Heart right ventricle (tissue), 16 donors: Measurements from ENCODE around the gene NPHP4. TPM values are rescaled to one million over a fixed set of nuclear protein-coding genes. Genes with fewer than 3 reads are reported as not detected.
A peak's percentile ranks its signal among the peaks of the same experiment; 100 is the strongest.

Source experiments
- ATAC-seq, 8 donors: fragments of 200-7000 bp; cut with Tn5 transposase; one replicate each; pipeline ENCODE4 v1.9.1; 2020; ENCODE audit warnings: mild to moderate bottlenecking in 8 of 8, moderate library complexity in 8 of 8, moderate number of reproducible peaks in 1 of 8
- DNase-seq, 2 donors: peaks; one replicate each; pipeline ENCODE4 v3.0.0-alpha.2; 2020
- H3K27ac ChIP-seq, 10 donors: fragments of 200-600 bp; sonication (generic) in 2 of 10; one replicate each; pipeline versions ENCODE4 v1.5.0 to v1.8.0; 2020 to 2022; ENCODE audit warnings: mild to moderate bottlenecking in 3 of 10
- H3K27me3 ChIP-seq, 7 donors: fragments of 200-600 bp; one replicate each; pipeline ENCODE4 v1.8.0; 2021 to 2022; ENCODE audit warnings: mild to moderate bottlenecking in 2 of 7
- H3K36me3 ChIP-seq, 9 donors: fragments of 200-600 bp; sonication (generic) in 1 of 9; one replicate each; pipeline versions ENCODE4 v1.5.0 to v1.8.0; 2020 to 2022; ENCODE audit warnings: mild to moderate bottlenecking in 2 of 9
- H3K4me1 ChIP-seq, 9 donors: fragments of 200-600 bp; sonication (generic) in 1 of 9; one replicate each; pipeline versions ENCODE4 v1.5.0 to v1.8.0; 2020 to 2022; ENCODE audit warnings: mild to moderate bottlenecking in 4 of 9
- H3K4me3 ChIP-seq, 10 donors: fragments of 200-600 bp; sonication (generic) in 2 of 10; one replicate each; pipeline versions ENCODE4 v1.5.0 to v1.8.0; 2020 to 2022; ENCODE audit warnings: mild to moderate bottlenecking in 7 of 10, moderate library complexity in 2 of 10
- H3K9me3 ChIP-seq, 11 donors: fragments of 200-600 bp in 10 of 11; sonication (generic) in 2 of 11; one replicate each; pipeline versions ENCODE4 v1.5.0 to v1.8.0; 2013 to 2022; ENCODE audit warnings: mild to moderate bottlenecking in 2 of 11, control low read depth in 1 of 11, moderate library complexity in 1 of 11
- WGBS, 2 donors: extraction: QIAGEN DNeasy Blood & Tissue Kit; methylation state at CpG; one replicate each; pipeline ENCODE4 v1.1.7; 2013; ENCODE audit warnings: inconsistent platforms in 1 of 2; 5-methylcytosine and 5-hydroxymethylcytosine counted together
- intact Hi-C, 10 donors: fragments of 100-400 bp; cut with DNase I; formaldehyde crosslinking; loops; one replicate each; pipeline versions ENCODE4 v1.11.1 to v1.14.2; 2022
- polyA plus RNA-seq, 2 donors: library from polyadenylated mRNA; stranded (reverse); fragments of 200-250 nt; gene quantifications; one replicate each; pipeline ENCODE4 v1.2.3, GENCODE V29; 2013
- total RNA-seq, 10 donors: library from RNA; stranded (reverse); fragmentation: NEBNext Ultra II Directional in 3 of 10; extraction: Animal tissue kit (Norgen Biotek cat#: 25700) in 3 of 10; gene quantifications; one replicate each; pipeline versions ENCODE4 v1.2.1 to v1.2.4, GENCODE V29; 2021 to 2023
- TF ChIP-seq, protein P1 (sequence below), 9 donors: fragments of 200-600 bp; sonication (generic) in 2 of 9; IDR thresholded peaks; one replicate each; pipeline versions ENCODE4 v1.5.0 to v1.8.0; 2021 to 2022; ENCODE audit warnings: antibody characterized with exemption in 9 of 9, mild to moderate bottlenecking in 5 of 9, moderate library complexity in 1 of 9
- donor health status: Arrhythmogenic right ventricular cardiomyopathy.
- donor health status: ischemic (EF 13 %, LVEDD 7.1; RV severe dilation, severe dysfunction).
- donor health status: healthy with polysubstance abuse.
- donor health status: DM: no; HTN: yes; CAD: no.
- donor health status: DM: no; HTN: no; CAD: no.
- donor health status: ischemic (EF 25% LVEDD 6.9; RV normal size, moderate dysfunction).
- donor health status: ischemic (EF 25% LVEDD 5.7; RV mildly dilated, moderate dysfunction).
- donor health status: healthy.
- donor health status: DM: yes; HTN: yes; CAD: no.
- donor health status: Ischemic cardiomyopathy.
- donor health status: ischemic (EF 35%, LVEDD 5.7; RV mildly dilated, moderate dysfunction).
- donor health status: nonischemic (EF 11% LVEDD 7.7; RV severe dilation, severe dysfunction).
- donor health status: DM: yes; HTN: yes; CAD: no.
- donor health status: PGD.
- donor health status: ischemic (EF 29% LVEDD 5.4; RV normal size, mild dysfunction).
- donor health status: nonischemic (EF 23%, LVEDD 6.1; RV moderate dilation, normal function).

NPHP4 gene
- total and polyA plus RNA-seq, 12 donors, result 2.4 to 5.7 (median 3.3) TPM

GRCh38 chr1:5943343-5944124 lies 48.7 kb downstream of the NPHP4 start:
- TF ChIP-seq, protein P1, sequence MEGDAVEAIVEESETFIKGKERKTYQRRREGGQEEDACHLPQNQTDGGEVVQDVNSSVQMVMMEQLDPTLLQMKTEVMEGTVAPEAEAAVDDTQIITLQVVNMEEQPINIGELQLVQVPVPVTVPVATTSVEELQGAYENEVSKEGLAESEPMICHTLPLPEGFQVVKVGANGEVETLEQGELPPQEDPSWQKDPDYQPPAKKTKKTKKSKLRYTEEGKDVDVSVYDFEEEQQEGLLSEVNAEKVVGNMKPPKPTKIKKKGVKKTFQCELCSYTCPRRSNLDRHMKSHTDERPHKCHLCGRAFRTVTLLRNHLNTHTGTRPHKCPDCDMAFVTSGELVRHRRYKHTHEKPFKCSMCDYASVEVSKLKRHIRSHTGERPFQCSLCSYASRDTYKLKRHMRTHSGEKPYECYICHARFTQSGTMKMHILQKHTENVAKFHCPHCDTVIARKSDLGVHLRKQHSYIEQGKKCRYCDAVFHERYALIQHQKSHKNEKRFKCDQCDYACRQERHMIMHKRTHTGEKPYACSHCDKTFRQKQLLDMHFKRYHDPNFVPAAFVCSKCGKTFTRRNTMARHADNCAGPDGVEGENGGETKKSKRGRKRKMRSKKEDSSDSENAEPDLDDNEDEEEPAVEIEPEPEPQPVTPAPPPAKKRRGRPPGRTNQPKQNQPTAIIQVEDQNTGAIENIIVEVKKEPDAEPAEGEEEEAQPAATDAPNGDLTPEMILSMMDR (IDR thresholded peaks at IDR 0.05), result no peak
- ATAC-seq (peak in 2 of 8 donors; percentile 33 to 62), DNase-seq (no peak)
- Histone ChIP-seq H3K4me1 (peaks cover 0 to 5% (median 0%) of the 10 kb centered on the region in 9 donors), H3K4me3 (no peak overlapping the region), H3K9me3 (peaks cover 0 to 3% (median 0%) of the 10 kb centered on the region in 11 donors), H3K27ac (no peak overlapping the region), H3K36me3 (peaks cover 0 to 40% (median 6%) of the 10 kb centered on the region in 9 donors), H3K27me3 (no peaks in the 10 kb centered on the region)
- intact Hi-C loops, result no loop called here
- WGBS, 2 donors, result 86 to 88% methylated on average over 11 of the region's 11 CpGs

GRCh38 chr1:5941671-5942070 lies 50.6 kb downstream of the NPHP4 start:
- 94 to 99% methylated on average over 7 of the region's 7 CpGs for WGBS, 2 donors
- no peak overlapping the region for H3K27ac ChIP-seq
- TF ChIP-seq, protein P1 (IDR thresholded peaks at IDR 0.05), result no peak
- no peak overlapping the region for H3K4me3 ChIP-seq
- H3K27me3 ChIP-seq, result no peaks in the 10 kb centered on the region
- ATAC-seq (no peak), DNase-seq (no peak)
- peaks cover 0 to 5% (median 0%) of the 10 kb centered on the region in 9 donors for H3K4me1 ChIP-seq
- intact Hi-C loops, result no loop called here
- peaks cover 0 to 3% (median 0%) of the 10 kb centered on the region in 11 donors for H3K9me3 ChIP-seq
- H3K36me3 ChIP-seq, result peaks cover 0 to 34% (median 6%) of the 10 kb centered on the region in 9 donors

DNA sequence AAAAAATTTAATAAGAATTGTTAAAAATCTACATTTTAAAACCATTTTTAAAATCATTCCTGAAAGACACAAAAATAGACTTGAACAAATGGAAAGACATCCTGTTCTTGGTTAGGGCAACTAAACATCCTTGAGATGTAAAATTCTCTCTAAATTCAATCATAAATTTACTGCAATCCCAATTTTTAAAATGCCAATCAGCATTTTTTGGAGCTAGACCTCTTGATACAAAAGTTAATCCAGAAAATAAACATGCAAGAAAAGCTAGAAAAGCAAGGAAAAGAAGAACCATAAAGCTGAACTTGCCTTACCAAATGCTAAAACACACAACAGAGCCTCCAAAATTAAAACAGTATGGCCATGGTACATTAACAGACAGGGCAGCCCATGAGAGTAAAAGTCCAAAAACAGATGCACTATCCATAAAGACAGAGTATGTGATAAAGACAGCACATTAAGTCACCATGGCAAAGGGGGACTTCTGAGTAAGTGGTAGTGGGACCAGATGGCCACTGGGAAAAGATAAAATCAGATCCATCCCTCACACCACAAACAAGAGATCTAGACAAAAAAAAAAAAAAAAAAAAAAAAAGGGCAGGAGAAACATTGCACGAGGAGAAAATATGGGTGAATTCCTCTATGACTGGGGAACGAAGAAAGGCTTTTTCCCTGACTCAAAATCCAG lies 51.4 kb downstream of the NPHP4 start:
- no peak overlapping the region for H3K27ac ChIP-seq
- H3K27me3 ChIP-seq, result no peaks in the 10 kb centered on the region
- no peak overlapping the region for H3K4me3 ChIP-seq
- 98 to 100% methylated on average over 2 of the region's 2 CpGs for WGBS, 2 donors
- H3K36me3 ChIP-seq, result peaks cover 0 to 26% (median 0%) of the 10 kb centered on the region in 9 donors
- intact Hi-C loops, result no loop called here
- no peak for ATAC-seq
- peaks cover 0 to 3% (median 0%) of the 10 kb centered on the region in 11 donors for H3K9me3 ChIP-seq
- TF ChIP-seq, protein P1 (IDR thresholded peaks at IDR 0.05), result no peak
- no peak for DNase-seq
- peaks cover 0 to 5% (median 0%) of the 10 kb centered on the region in 9 donors for H3K4me1 ChIP-seq

- DNase-seq (no peak), ATAC-seq (no peak)
- peaks cover 0 to 3% (median 0%) of the 10 kb centered on the region in 11 donors for H3K9me3 ChIP-seq
- intact Hi-C loops, result no loop called here
- H3K4me3 ChIP-seq, result no peak overlapping the region
- peaks cover 0 to 5% (median 0%) of the 10 kb centered on the region in 9 donors for H3K4me1 ChIP-seq
- H3K27ac ChIP-seq, result no peak overlapping the region
- WGBS, 2 donors, result 94 to 95% methylated on average over 13 of the region's 13 CpGs
- TF ChIP-seq, protein P1 (IDR thresholded peaks at IDR 0.05), result no peak
- no peaks in the 10 kb centered on the region for H3K27me3 ChIP-seq
- H3K36me3 ChIP-seq, result peaks cover 0 to 20% (median 0%) of the 10 kb centered on the region in 9 donors
These were observed 52.7 kb downstream of the NPHP4 start for GRCh38 chr1:5939271-5940170.
